Measurements from ENCODE around the gene IL2RG. TPM values are rescaled to one million over a fixed set of nuclear protein-coding genes. Genes with fewer than 3 reads are reported as not detected.

The IL2RG gene
- total and polyA plus RNA-seq, 10 of the 15 experiments (the other 5 are each of a cell fraction or from before 2014, with no cell fraction given): 63.9 to 686 (median 183) TPM

GRCh38 chrX:71148278-71148663, 36.9 kb upstream of the IL2RG start:
- in situ Hi-C loops (cut with MboI) (no loop called here), intact Hi-C loops (cut with micrococcal nuclease; ENCODE audit: unreplicated experiment) (no loop called here)
- no peak overlapping the region for H3K9ac ChIP-seq (ENCODE audit: control insufficient read depth, insufficient read depth, low read length)
- ChIA-PET CTCF (no interaction called here), POLR2A (interaction anchor here (0.6 kb wide), 1 partner anchor 14 kb away, joined by 4 read pairs; no protein-coding TSS in a partner anchor), RAD21 (ENCODE audit: unreplicated experiment) (no interaction called here), SMC1A (ENCODE audit: uncharacterized antibody, unreplicated experiment) (no interaction called here)
- whole genome bisulfite sequencing (ENCODE audit: insufficient coverage, insufficient replicate concordance, low lambda C conversion rate, missing lambda C conversion rate): 34% methylated on average over 8 of the region's 8 CpGs
- no peaks in the 10 kb centered on the region for H4K20me1 ChIP-seq (ENCODE audit: control insufficient read depth, insufficient read depth)
- BruUV-seq (replicated peaks): no TSS peak
- ATAC-seq (no peak), DNase-seq (ENCODE audit: low read depth, low spot score) (no peak), FAIRE-seq (no peak)
- H3K79me2 ChIP-seq (ENCODE audit: control insufficient read depth, insufficient read depth, low read length): no peaks in the 10 kb centered on the region
- no peak overlapping the region for H3K4me2 ChIP-seq (ENCODE audit: control insufficient read depth, insufficient read depth)
- no peaks in the 10 kb centered on the region for H3K36me3 ChIP-seq (ENCODE audit: control insufficient read depth in 2 of 2, insufficient read depth in 2 of 2, low read length in 1 of 2)
- H3K27ac ChIP-seq (ENCODE audit: control insufficient read depth, insufficient read depth): no peak overlapping the region
- no peaks in the 10 kb centered on the region; the same call in 1 of the 2 replicates for H3K4me1 ChIP-seq (ENCODE audit: control insufficient read depth, insufficient read depth, low read length)
- no peak overlapping the region for H3K4me3 ChIP-seq
- H3K27me3 ChIP-seq (replicated peaks in 1 of 2; ENCODE audit: control insufficient read depth in 2 of 2, insufficient read depth in 2 of 2, low read length in 1 of 2): no peaks in the 10 kb centered on the region
- TF ChIP-seq IRF5 (IDR thresholded peaks at IDR 0.05; ENCODE audit: borderline replicate concordance) (no peak), IRF3 (IDR thresholded peaks at IDR 0.05) (no peak), USF1 (IDR thresholded peaks at IDR 0.05; ENCODE audit: borderline replicate concordance, extremely low read length, insufficient read depth, low read depth, low read length) (no peak), MEF2A (IDR thresholded peaks at IDR 0.05; ENCODE audit: insufficient read depth, low read depth, low read length) (no peak), ZSCAN29 (IDR thresholded peaks at IDR 0.05) (no peak), SREBF1 (IDR thresholded peaks at IDR 0.05; ENCODE audit: low read length) (no peak), BHLHE40 (IDR thresholded peaks at IDR 0.05; ENCODE audit: borderline replicate concordance in 1 of 2, low read depth in 2 of 2, low read length in 1 of 2) (no peak), ZNF207 (IDR thresholded peaks at IDR 0.05; ENCODE audit: borderline replicate concordance) (no peak), CHD1 (IDR thresholded peaks at IDR 0.05; ENCODE audit: low read depth, low read length) (no peak), RFX5 (IDR thresholded peaks at IDR 0.05; ENCODE audit: low read depth, low read length) (no peak), CEBPB (IDR thresholded peaks at IDR 0.05; ENCODE audit: borderline replicate concordance in 1 of 2, low read depth in 2 of 2, low read length in 2 of 2) (no peak), POLR2A (IDR thresholded peaks at IDR 0.05; ENCODE audit: low read depth, low read length) (no peak)
- H3K9me3 ChIP-seq (replicated peaks; ENCODE audit: control insufficient read depth, insufficient read depth, low read length): no peaks in the 10 kb centered on the region
- H2AFZ ChIP-seq (ENCODE audit: control insufficient read depth, low read depth, low read length): no peak overlapping the region

All from GM12878 (cell line).